Spinal cord (tissue), 10 donors: ENCODE results near the gene STX1B. TPM values are rescaled to one million over a fixed set of nuclear protein-coding genes. Genes with fewer than 3 reads are reported as not detected.

Experiments used
- DNase-seq, 6 donors: peaks; one replicate each; pipeline versions ENCODE4 v3.0.0 to v3.0.0-alpha.2; 2013 to 2015; ENCODE audit warnings: low spot score in 6 of 6, low read depth in 4 of 6
- H3K27ac ChIP-seq: one replicate; pipeline ENCODE4 v1.5.1; 2013; ENCODE audit warnings: low read depth, low read length, control low read depth
- H3K27me3 ChIP-seq: one replicate; pipeline ENCODE4 v1.6.1; 2013; ENCODE audit warnings: low read length; ENCODE audit not compliant: control insufficient read depth, insufficient read depth
- H3K36me3 ChIP-seq: one replicate; pipeline ENCODE4 v1.6.1; 2013; ENCODE audit warnings: low read length; ENCODE audit not compliant: control insufficient read depth, insufficient read depth
- H3K4me1 ChIP-seq: one replicate; pipeline ENCODE4 v1.6.1; 2013; ENCODE audit warnings: low read length; ENCODE audit not compliant: control insufficient read depth, insufficient read depth
- H3K4me3 ChIP-seq: one replicate; pipeline ENCODE4 v1.5.1; 2013; ENCODE audit warnings: low read depth, low read length, control low read depth
- H3K9me3 ChIP-seq: one replicate; pipeline ENCODE4 v1.6.1; 2013; ENCODE audit warnings: low read length; ENCODE audit not compliant: control insufficient read depth, insufficient read depth
- WGBS: methylation state at CpG from one replicate; pipeline ENCODE4 v1.1.5; 2013; ENCODE audit warnings: missing lambda C conversion rate; ENCODE audit not compliant: insufficient coverage; 5-methylcytosine and 5-hydroxymethylcytosine counted together
- polyA plus RNA-seq, 2 donors: library from polyadenylated mRNA; unstranded; fragments of 120-200 nt; gene quantifications; one replicate each; pipeline ENCODE4 v1.2.1, GENCODE V29; 2013; ENCODE audit not compliant: insufficient read length in 2 of 2
- total RNA-seq, 2 donors: library from RNA; depleted of rRNA in 1 of 2; stranded (reverse); fragments of 120-200 nt in 1 of 2; fragments of >200 nt in 1 of 2; gene quantifications; one replicate each; pipeline versions ENCODE4 v1.2.3 to v1.2.4, GENCODE V29; 2013 to 2014
- donor health status: healthy.

Gene STX1B
- total and polyA plus RNA-seq, 4 donors, result 16.0 to 130 (median 81.3) TPM

GRCh38 chr16:30967795-30968194 lies 42.6 kb downstream of the STX1B start:
- peaks cover 90% of the 10 kb centered on the region for H3K36me3 ChIP-seq
- WGBS, result 100% methylated on average over 2 of the region's 4 CpGs
- H3K27ac ChIP-seq, result no peak overlapping the region
- H3K9me3 ChIP-seq, result no peaks in the 10 kb centered on the region
- DNase-seq, result no peak
- no peaks in the 10 kb centered on the region for H3K4me1 ChIP-seq
- H3K4me3 ChIP-seq, result no peak overlapping the region
- H3K27me3 ChIP-seq, result no peaks in the 10 kb centered on the region

GRCh38 chr16:30966033-30966619 lies 44.3 kb downstream of the STX1B start:
- H3K27me3 ChIP-seq, result no peaks in the 10 kb centered on the region
- H3K4me1 ChIP-seq, result no peaks in the 10 kb centered on the region
- no peak for DNase-seq
- 93% methylated on average over 19 of the region's 19 CpGs for WGBS
- H3K27ac ChIP-seq, result no peak overlapping the region
- H3K36me3 ChIP-seq, result peaks cover 92% of the 10 kb centered on the region
- no peaks in the 10 kb centered on the region for H3K9me3 ChIP-seq
- no peak overlapping the region for H3K4me3 ChIP-seq

DNA sequence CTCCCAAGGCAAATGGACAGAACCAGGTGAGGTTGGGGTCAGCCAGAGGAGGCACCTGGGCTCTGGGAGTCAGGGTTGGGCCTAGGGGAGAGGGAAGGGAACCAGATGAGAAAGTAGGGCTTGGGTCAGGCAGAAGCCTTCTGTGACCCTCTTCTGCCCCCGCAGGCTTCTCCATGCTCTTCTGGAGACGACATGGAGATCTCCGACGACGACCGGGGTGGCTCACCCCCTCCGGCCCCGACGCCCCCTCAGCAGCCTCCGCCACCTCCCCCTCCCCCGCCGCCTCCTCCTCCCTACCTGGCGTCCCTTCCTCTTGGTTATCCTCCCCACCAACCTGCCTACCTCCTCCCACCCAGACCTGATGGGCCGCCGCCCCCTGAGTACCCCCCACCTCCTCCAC lies 45.0 kb downstream of the STX1B start:
- no peak for DNase-seq
- Histone ChIP-seq H3K9me3 (no peaks in the 10 kb centered on the region), H3K27me3 (no peaks in the 10 kb centered on the region), H3K4me1 (no peaks in the 10 kb centered on the region), H3K27ac (no peak overlapping the region), H3K4me3 (no peak overlapping the region), H3K36me3 (peaks cover 92% of the 10 kb centered on the region)
- WGBS, result 82% methylated on average over 12 of the region's 15 CpGs

DNA sequence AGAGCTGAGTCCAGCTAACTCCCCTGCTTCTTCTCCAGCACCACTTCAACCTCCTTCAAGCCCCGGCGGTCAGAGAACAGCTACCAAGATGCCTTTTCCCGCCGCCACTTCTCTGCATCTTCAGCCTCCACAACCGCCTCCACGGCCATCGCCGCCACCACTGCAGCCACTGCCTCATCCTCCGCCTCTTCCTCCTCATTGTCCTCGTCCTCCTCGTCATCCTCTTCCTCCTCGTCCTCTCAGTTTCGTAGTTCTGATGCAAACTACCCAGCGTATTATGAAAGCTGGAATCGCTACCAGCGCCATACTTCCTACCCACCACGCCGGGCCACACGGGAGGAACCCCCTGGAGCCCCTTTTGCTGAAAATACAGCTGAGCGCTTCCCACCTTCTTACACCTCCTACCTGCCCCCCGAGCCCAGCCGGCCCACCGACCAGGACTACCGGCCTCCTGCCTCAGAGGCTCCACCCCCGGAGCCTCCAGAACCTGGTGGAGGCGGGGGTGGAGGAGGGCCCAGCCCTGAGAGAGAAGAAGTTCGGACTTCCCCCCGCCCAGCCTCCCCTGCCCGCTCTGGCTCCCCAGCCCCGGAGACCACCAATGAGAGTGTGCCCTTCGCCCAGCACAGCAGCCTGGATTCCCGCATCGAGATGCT lies 45.7 kb downstream of the STX1B start:
- no peak overlapping the region for H3K27ac ChIP-seq
- no peaks in the 10 kb centered on the region for H3K9me3 ChIP-seq
- no peak overlapping the region for H3K4me3 ChIP-seq
- peaks cover 94% of the 10 kb centered on the region for H3K36me3 ChIP-seq
- H3K27me3 ChIP-seq, result no peaks in the 10 kb centered on the region
- no peaks in the 10 kb centered on the region for H3K4me1 ChIP-seq
- WGBS, result 94% methylated on average over 26 of the region's 33 CpGs
- no peak for DNase-seq

DNA sequence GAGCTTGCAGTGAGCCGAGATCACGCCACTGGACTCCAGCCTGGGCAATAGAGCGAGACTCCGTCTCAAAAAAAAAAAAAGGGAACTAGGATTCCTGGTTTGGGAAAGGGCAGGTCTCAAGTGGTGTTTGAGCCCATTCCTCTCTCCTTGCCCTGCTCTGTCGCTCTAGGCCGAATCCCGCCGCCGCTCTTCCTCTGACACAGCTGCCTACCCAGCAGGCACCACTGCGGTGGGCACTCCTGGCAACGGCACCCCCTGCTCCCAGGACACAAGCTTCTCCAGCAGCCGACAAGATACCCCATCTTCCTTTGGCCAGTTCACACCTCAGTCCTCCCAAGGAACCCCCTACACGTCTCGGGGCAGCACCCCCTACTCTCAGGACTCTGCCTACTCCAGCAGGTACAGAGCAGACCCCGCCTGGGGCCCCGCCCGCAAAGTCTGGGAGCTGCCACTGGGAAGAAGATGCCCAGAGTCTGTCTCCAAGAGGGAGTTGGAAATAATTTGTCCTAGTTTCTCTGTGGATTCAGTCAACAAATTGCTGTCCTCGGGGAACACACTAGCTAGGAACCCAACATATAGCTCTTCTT lies 46.4 kb downstream of the STX1B start:
- no peak overlapping the region for H3K27ac ChIP-seq

DNA sequence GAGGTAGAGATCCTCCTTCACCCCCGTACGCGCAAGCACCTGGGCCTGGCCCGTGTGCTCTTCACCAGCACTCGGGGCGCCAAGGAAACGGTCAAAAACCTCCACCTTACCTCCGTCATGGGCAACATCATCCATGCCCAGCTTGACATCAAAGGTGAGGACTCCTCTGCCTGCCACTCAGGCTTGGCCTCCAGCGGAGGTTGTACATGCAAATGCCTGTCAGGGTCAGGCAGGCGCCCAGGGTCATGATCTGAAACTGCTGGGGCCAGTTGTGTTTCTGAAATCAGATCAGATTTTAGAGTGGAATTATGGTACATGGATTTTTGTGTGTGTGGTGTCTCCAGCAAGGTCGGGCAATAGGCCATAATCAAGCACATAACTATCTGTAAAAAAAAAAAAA lies 49.1 kb downstream of the STX1B start:
- WGBS, result 100% methylated on average over 7 of the region's 11 CpGs
- peaks cover 16% of the 10 kb centered on the region for H3K4me1 ChIP-seq
- no peaks in the 10 kb centered on the region for H3K27me3 ChIP-seq
- H3K27ac ChIP-seq, result no peak overlapping the region
- no peak overlapping the region for H3K4me3 ChIP-seq
- H3K9me3 ChIP-seq, result no peaks in the 10 kb centered on the region
- peaks cover 70% of the 10 kb centered on the region for H3K36me3 ChIP-seq
- no peak for DNase-seq

More for the DNA sequence above, 46.4 kb downstream of the STX1B start:
- H3K4me1 ChIP-seq, result peaks cover under 1% of the 10 kb centered on the region
- no peaks in the 10 kb centered on the region for H3K27me3 ChIP-seq
- no peaks in the 10 kb centered on the region for H3K9me3 ChIP-seq
- WGBS, result 95% methylated on average over 14 of the region's 18 CpGs
- peaks cover 93% of the 10 kb centered on the region for H3K36me3 ChIP-seq
- no peak for DNase-seq
- H3K4me3 ChIP-seq, result no peak overlapping the region

GRCh38 chr16:30958175-30959079 lies 52.0 kb downstream of the STX1B start:
- Histone ChIP-seq H3K4me1 (peaks cover 22% of the 10 kb centered on the region), H3K9me3 (no peaks in the 10 kb centered on the region), H3K27ac (no peak overlapping the region), H3K4me3 (peak overlapping the region; percentile 56), H3K36me3 (peaks cover 47% of the 10 kb centered on the region), H3K27me3 (no peaks in the 10 kb centered on the region)
- WGBS, result 21% methylated on average over 37 of the region's 55 CpGs
- peak in 2 of 6 donors; percentile 48 to 76 for DNase-seq

DNA sequence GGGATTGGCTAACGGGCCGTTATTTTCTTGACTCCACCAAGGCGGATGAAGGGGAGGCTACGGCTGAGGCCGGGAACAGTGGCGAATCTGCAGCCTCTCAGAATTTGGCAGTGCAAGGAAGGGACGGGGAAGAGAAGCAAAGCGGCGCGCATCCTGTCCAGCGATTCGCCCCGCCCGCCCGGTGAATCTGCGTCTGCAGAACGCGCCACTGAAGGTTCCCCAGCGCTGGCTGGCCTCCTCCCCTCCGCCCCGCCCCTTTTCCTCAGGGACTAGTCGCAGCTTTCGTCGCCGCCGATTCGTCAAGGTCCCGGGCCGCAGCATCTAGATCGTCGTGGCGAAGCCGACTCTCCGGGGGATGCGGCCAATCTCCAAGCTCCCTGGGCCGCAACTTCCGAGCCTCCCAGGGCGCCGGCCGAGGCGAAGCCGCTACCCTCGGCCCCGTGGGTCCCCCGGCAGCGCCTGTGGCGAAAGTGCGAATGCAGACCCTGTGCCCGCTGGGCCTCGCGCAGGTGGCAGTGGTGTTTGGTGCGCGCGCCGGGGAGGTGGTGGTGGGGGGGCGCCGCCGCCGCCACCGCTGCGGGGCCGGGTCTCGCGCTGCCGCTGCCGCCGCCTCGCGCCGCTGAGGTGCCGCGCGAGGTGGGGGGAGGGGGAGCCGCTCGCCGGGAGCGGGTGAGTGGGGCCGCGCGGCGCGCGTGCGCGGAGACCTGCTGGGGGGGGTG lies 52.8 kb downstream of the STX1B start, which contains the start of gene SETD1A:
Gene SETD1A (plus strand): TSS at position 299 of the 719 bp plus-strand sequence. CDS start 978 bp downstream, outside the sequence.
- Histone ChIP-seq H3K4me1 (peaks cover 27% of the 10 kb centered on the region), H3K9me3 (no peaks in the 10 kb centered on the region), H3K36me3 (peaks cover 45% of the 10 kb centered on the region), H3K27ac (peak within 1 kb of the TSS; percentile 99), H3K27me3 (no peaks in the 10 kb centered on the region), H3K4me3 (peak within 1 kb of the TSS; percentile 96)
- peak; percentile 87 to 99 (median 91) for DNase-seq
- under 1% methylated on average over 84 of the region's 85 CpGs for WGBS
